Activated CD4-positive, alpha-beta T cell treated with anti-CD3 and anti-CD28 coated beads, Interleukin-2, amount 10 ng/mL, durations not matched to agents 7 days and 5 days (primary cell): Measurements from ENCODE around the gene ADH1C. TPM values are rescaled to one million over a fixed set of nuclear protein-coding genes. Genes with fewer than 3 reads are reported as not detected.
"Not testable (repeated sequence)": the region's sequence is repeated elsewhere in the genome, so short reads cannot be mapped to it uniquely, and the experiment has no call there.

Experiments used
- CTCF ChIA-PET: fragments of 350-600 bp; sonication (Branson Sonifier 250); formaldehyde crosslinking; loops from one replicate; lab custom pipeline; 2021; ENCODE audit warnings: antibody characterized with exemption; lab: Charles Lee
- POLR2A ChIA-PET: fragments of 350-600 bp; sonication (Branson Sonifier 250); formaldehyde crosslinking; loops from one replicate; lab custom pipeline; 2021; ENCODE audit warnings: antibody characterized with exemption; lab: Charles Lee
- DNase-seq: peaks from one replicate; pipeline ENCODE4 v3.0.0-alpha.2; 2020
- H3K27ac Mint-ChIP-seq: one replicate; pipeline ENCODE4 v1.8.0; 2021; ENCODE audit warnings: mild to moderate bottlenecking, moderate library complexity, mixed read lengths
- H3K27me3 Mint-ChIP-seq: one replicate; pipeline ENCODE4 v1.8.0; 2021; ENCODE audit warnings: mixed read lengths
- H3K36me3 Mint-ChIP-seq: one replicate; pipeline ENCODE4 v1.8.0; 2021; ENCODE audit warnings: low read depth, mixed read lengths
- H3K4me1 Mint-ChIP-seq: one replicate; pipeline ENCODE4 v1.8.0; 2021; ENCODE audit warnings: mixed read lengths
- H3K4me3 Mint-ChIP-seq: one replicate; pipeline ENCODE4 v1.8.0; 2021; ENCODE audit warnings: mild to moderate bottlenecking, moderate library complexity, mixed read lengths
- H3K9me3 Mint-ChIP-seq: one replicate; pipeline ENCODE4 v1.8.0; 2021; ENCODE audit warnings: mixed read lengths
- total RNA-seq, 2 experiments: library from RNA; stranded (reverse); gene quantifications; one replicate each; pipeline ENCODE4 v1.2.3, GENCODE V29; 2021

The ADH1C gene
- total RNA-seq, 2 experiments from 2014 or later = not detected

GRCh38 chr4:99349338-99349737, 3.2 kb downstream of the ADH1C start:
- POLR2A ChIA-PET = no interaction called here
- Mint-ChIP-seq H3K27ac (no peak overlapping the region), H3K36me3 (no peaks in the 10 kb centered on the region), H3K27me3 (peaks cover 4% of the 10 kb centered on the region), H3K4me3 (no peak overlapping the region), H3K9me3 (peaks cover 3% of the 10 kb centered on the region), H3K4me1 (no peaks in the 10 kb centered on the region)
- CTCF ChIA-PET = no interaction called here
- no peak for DNase-seq

GRCh38 chr4:99342624-99343023, 9.9 kb downstream of the ADH1C start:
- CTCF ChIA-PET, DNase-seq, H3K27ac Mint-ChIP-seq, H3K27me3 Mint-ChIP-seq, H3K4me3 Mint-ChIP-seq, H3K4me1 Mint-ChIP-seq, H3K36me3 Mint-ChIP-seq, H3K9me3 Mint-ChIP-seq, POLR2A ChIA-PET: not testable (repeated sequence)

- DNase-seq = no peak
- ChIA-PET CTCF (no interaction called here), POLR2A (no interaction called here)
- H3K9me3 Mint-ChIP-seq = no peaks in the 10 kb centered on the region
- H3K36me3 Mint-ChIP-seq = no peaks in the 10 kb centered on the region
- H3K4me3 Mint-ChIP-seq = no peak overlapping the region
- peaks cover 11% of the 10 kb centered on the region for H3K27me3 Mint-ChIP-seq
- no peaks in the 10 kb centered on the region for H3K4me1 Mint-ChIP-seq
- H3K27ac Mint-ChIP-seq = no peak overlapping the region
Measured at GRCh38 chr4:99341426-99341825, 11.1 kb downstream of the ADH1C start.

GRCh38 chr4:99339172-99339571, 13.4 kb downstream of the ADH1C start:
- H3K4me3 Mint-ChIP-seq = no peak overlapping the region

GRCh38 chr4:99336553-99336952, 16.0 kb downstream of the ADH1C start:
- no peak overlapping the region for H3K4me3 Mint-ChIP-seq
- H3K27ac Mint-ChIP-seq = no peak overlapping the region
- H3K4me1 Mint-ChIP-seq = no peaks in the 10 kb centered on the region
- no peak for DNase-seq
- H3K36me3 Mint-ChIP-seq = no peaks in the 10 kb centered on the region
- no peaks in the 10 kb centered on the region for H3K9me3 Mint-ChIP-seq
- peaks cover 8% of the 10 kb centered on the region for H3K27me3 Mint-ChIP-seq
- POLR2A ChIA-PET = no interaction called here
- CTCF ChIA-PET = no interaction called here

More at GRCh38 chr4:99339172-99339571, 13.4 kb downstream of the ADH1C start:
- no peaks in the 10 kb centered on the region for H3K36me3 Mint-ChIP-seq
- no peaks in the 10 kb centered on the region for H3K9me3 Mint-ChIP-seq
- no peak for DNase-seq
- POLR2A ChIA-PET = no interaction called here
- peaks cover 10% of the 10 kb centered on the region for H3K27me3 Mint-ChIP-seq
- CTCF ChIA-PET = no interaction called here
- H3K27ac Mint-ChIP-seq = no peak overlapping the region
- H3K4me1 Mint-ChIP-seq = no peaks in the 10 kb centered on the region

- POLR2A ChIA-PET = no interaction called here
- CTCF ChIA-PET = no interaction called here
- Mint-ChIP-seq H3K27me3 (peaks cover 6% of the 10 kb centered on the region), H3K4me1 (no peaks in the 10 kb centered on the region), H3K9me3 (no peaks in the 10 kb centered on the region), H3K4me3 (no peak overlapping the region), H3K36me3 (no peaks in the 10 kb centered on the region), H3K27ac (no peak overlapping the region)
- no peak for DNase-seq
Measured at GRCh38 chr4:99334880-99335279, 17.7 kb downstream of the ADH1C start.

- no peaks in the 10 kb centered on the region for H3K9me3 Mint-ChIP-seq
- H3K4me3 Mint-ChIP-seq = no peak overlapping the region
- H3K27ac Mint-ChIP-seq = no peak overlapping the region
- H3K27me3 Mint-ChIP-seq = no peaks in the 10 kb centered on the region
- DNase-seq = no peak
- no peaks in the 10 kb centered on the region for H3K36me3 Mint-ChIP-seq
- ChIA-PET CTCF (no interaction called here), POLR2A (no interaction called here)
- no peaks in the 10 kb centered on the region for H3K4me1 Mint-ChIP-seq
Measured at GRCh38 chr4:99330648-99331047, 21.9 kb downstream of the ADH1C start.

- ChIA-PET POLR2A (no interaction called here), CTCF (no interaction called here)
- Mint-ChIP-seq H3K36me3 (no peaks in the 10 kb centered on the region), H3K4me1 (no peaks in the 10 kb centered on the region), H3K4me3 (no peak overlapping the region), H3K9me3 (no peaks in the 10 kb centered on the region), H3K27ac (no peak overlapping the region), H3K27me3 (no peaks in the 10 kb centered on the region)
- DNase-seq = no peak
Measured at GRCh38 chr4:99329876-99330275, 22.7 kb downstream of the ADH1C start.

- DNase-seq = no peak
- POLR2A ChIA-PET = no interaction called here
- Mint-ChIP-seq H3K4me1 (no peaks in the 10 kb centered on the region), H3K36me3 (no peaks in the 10 kb centered on the region), H3K27ac (no peak overlapping the region), H3K9me3 (no peaks in the 10 kb centered on the region), H3K27me3 (peaks cover 7% of the 10 kb centered on the region), H3K4me3 (no peak overlapping the region)
- CTCF ChIA-PET = no interaction called here
Measured at GRCh38 chr4:99324979-99325378, 27.6 kb downstream of the ADH1C start.

- no peak for DNase-seq
- Mint-ChIP-seq H3K27ac (no peak overlapping the region), H3K36me3 (no peaks in the 10 kb centered on the region), H3K4me1 (no peaks in the 10 kb centered on the region), H3K27me3 (peaks cover 7% of the 10 kb centered on the region), H3K9me3 (no peaks in the 10 kb centered on the region), H3K4me3 (no peak overlapping the region)
- ChIA-PET POLR2A (no interaction called here), CTCF (no interaction called here)
Measured at GRCh38 chr4:99324361-99324760, 28.2 kb downstream of the ADH1C start.

- ChIA-PET CTCF (no interaction called here), POLR2A (no interaction called here)
- Mint-ChIP-seq H3K4me1 (no peaks in the 10 kb centered on the region), H3K27ac (no peak overlapping the region), H3K36me3 (no peaks in the 10 kb centered on the region), H3K4me3 (no peak overlapping the region), H3K27me3 (peaks cover 7% of the 10 kb centered on the region), H3K9me3 (no peaks in the 10 kb centered on the region)
- DNase-seq = no peak
Measured at GRCh38 chr4:99323756-99324155, 28.8 kb downstream of the ADH1C start.

- Mint-ChIP-seq H3K36me3 (no peaks in the 10 kb centered on the region), H3K4me3 (no peak within 1 kb of the TSS), H3K4me1 (no peaks in the 10 kb centered on the region), H3K27ac (no peak within 1 kb of the TSS), H3K27me3 (peaks cover 11% of the 10 kb centered on the region), H3K9me3 (no peaks in the 10 kb centered on the region)
- CTCF ChIA-PET = no interaction called here
- POLR2A ChIA-PET = no interaction called here
- DNase-seq = no peak
Measured at GRCh38 chr4:99321241-99322191, 31.0 kb downstream of the ADH1C start, which contains the start of gene ADH1B. Gene ADH1B, minus strand, starts transcription at chr4:99321401. Its CDS starts 70 bp downstream, at chr4:99321331.

- H3K4me1 Mint-ChIP-seq, H3K36me3 Mint-ChIP-seq, H3K27me3 Mint-ChIP-seq, POLR2A ChIA-PET, H3K9me3 Mint-ChIP-seq, CTCF ChIA-PET, H3K27ac Mint-ChIP-seq, DNase-seq, H3K4me3 Mint-ChIP-seq: not testable (repeated sequence)
Measured at GRCh38 chr4:99317811-99318210, 34.7 kb downstream of the ADH1C start.

GRCh38 chr4:99317354-99317753, 35.2 kb downstream of the ADH1C start:
- Mint-ChIP-seq H3K9me3 (no peaks in the 10 kb centered on the region), H3K4me3 (no peak overlapping the region), H3K36me3 (no peaks in the 10 kb centered on the region), H3K27me3 (peaks cover 4% of the 10 kb centered on the region), H3K4me1 (no peaks in the 10 kb centered on the region), H3K27ac (no peak overlapping the region)
- no peak for DNase-seq
- CTCF ChIA-PET = no interaction called here
- POLR2A ChIA-PET = no interaction called here
